HCT116 (cell line): ENCODE results near the gene STK39. TPM values are rescaled to one million over a fixed set of nuclear protein-coding genes. Genes with fewer than 3 reads are reported as not detected.

Experiments
- ATAC-seq: fragments of 200-7000 bp; cut with Tn5 transposase; 2 replicates; pipeline ENCODE4 v1.9.1; 2020; ENCODE audit warnings: mild to moderate bottlenecking, moderate library complexity
- BruUV-seq: library from RNA; stranded (reverse); fragments of 400-500 nt; replicated peaks from 2 replicates; lab custom pipeline; 2021; lab: Mats Ljungman, UMichigan
- CTCF ChIA-PET: fragments of 300-600 bp; sonication (Branson Sonifier 250); formaldehyde crosslinking; loops from one replicate; lab custom pipeline; 2021; ENCODE audit warnings: antibody characterized with exemption; lab: Charles Lee
- POLR2A ChIA-PET: fragments of 300-600, 350-600 bp; sonication (Branson Sonifier 250); formaldehyde crosslinking; loops from one replicate; lab custom pipeline; 2021; ENCODE audit warnings: antibody characterized with exemption; lab: Charles Lee
- RAD21 ChIA-PET, 2 experiments: fragments of 300-600 bp; sonication (Branson Sonifier 250); formaldehyde crosslinking; loops; one replicate each; lab custom pipeline; 2023; ENCODE audit warnings: low total read pairs in 2 of 2; ENCODE audit not compliant: uncharacterized antibody in 2 of 2, unreplicated experiment in 2 of 2, low non-redundant PET in 1 of 2; lab: Charles Lee
- DNase-seq: peaks from one replicate; pipeline ENCODE4 v3.0.0-alpha.2; 2010; ENCODE audit warnings: low read depth, low spot score
- H2AFZ ChIP-seq: fragments of 200-600 bp; shearing (Covaris generic), sonication (generic); 2 replicates; pipeline ENCODE4 v1.6.1; 2017; ENCODE audit warnings: low read depth, mixed run types, mixed read lengths, antibody characterized with exemption, low read length; ENCODE audit not compliant: poor library complexity, severe bottlenecking
- H3K27ac ChIP-seq: 2 replicates; pipeline ENCODE4 v1.5.1; 2012; ENCODE audit warnings: low read depth, low read length
- H3K27me3 ChIP-seq: fragments of 200-600 bp; sonication (generic); 2 replicates; pipeline ENCODE4 v1.6.1; 2016; ENCODE audit warnings: mixed run types, low read length, mixed read lengths; ENCODE audit not compliant: insufficient read depth
- H3K36me3 ChIP-seq, 2 experiments: fragments of 200-500 bp in 1 of 2; fragments of 200-600 bp in 1 of 2; sonication (Bioruptor generic) in 1 of 2; sonication (generic) in 1 of 2; 2 replicates each; pipeline versions ENCODE4 v1.5.1 to v1.6.1; 2014 to 2016; ENCODE audit warnings: low read length in 2 of 2, inconsistent platforms in 1 of 2, mixed read lengths in 1 of 2, mixed run types in 1 of 2; ENCODE audit not compliant: insufficient read depth in 2 of 2, control insufficient read depth in 1 of 2
- H3K4me1 ChIP-seq, 2 experiments: fragments of 200-600 bp in 1 of 2; sonication (generic) in 1 of 2; 2 replicates each; pipeline versions ENCODE4 v1.5.1 to v1.6.1; 2012 to 2017; ENCODE audit warnings: low read length in 2 of 2, inconsistent platforms in 1 of 2, mild to moderate bottlenecking in 1 of 2, mixed read lengths in 1 of 2, mixed run types in 1 of 2, moderate library complexity in 1 of 2; ENCODE audit not compliant: insufficient read depth in 2 of 2, control insufficient read depth in 1 of 2
- H3K4me2 ChIP-seq: fragments of 200-600 bp; sonication (generic); 2 replicates; pipeline ENCODE4 v1.6.1; 2017; ENCODE audit warnings: mixed run types, low read length, mixed read lengths
- H3K4me3 ChIP-seq, 2 experiments: fragments of 200-600 bp in 1 of 2; sonication (generic) in 1 of 2; replicated peaks in 1 of 2; 2 replicates each; pipeline ENCODE4 v1.5.1; 2011 to 2016; ENCODE audit warnings: low read length in 2 of 2, control low read depth in 1 of 2, low read depth in 1 of 2, mild to moderate bottlenecking in 1 of 2, mixed read lengths in 1 of 2, mixed run types in 1 of 2
- H3K79me2 ChIP-seq: fragments of 200-600 bp; sonication (generic); 2 replicates; pipeline ENCODE4 v1.6.1; 2017; ENCODE audit warnings: mild to moderate bottlenecking, mixed run types, low read length, moderate library complexity, mixed read lengths; ENCODE audit not compliant: insufficient read depth
- H3K9ac ChIP-seq: fragments of 200-600 bp; sonication (generic); 2 replicates; pipeline ENCODE4 v1.6.1; 2016; ENCODE audit warnings: low read length, mixed read lengths
- H3K9me2 ChIP-seq: fragments of 200-600 bp; sonication (generic), shearing (Covaris generic); 2 replicates; pipeline ENCODE4 v1.6.1; 2017; ENCODE audit warnings: mixed run types, mild to moderate bottlenecking, moderate library complexity; ENCODE audit not compliant: insufficient read depth
- H3K9me3 ChIP-seq, 2 experiments: fragments of 200-500 bp in 1 of 2; fragments of 200-600 bp in 1 of 2; sonication (Bioruptor generic) in 1 of 2; sonication (generic) in 1 of 2; 2 replicates each; pipeline ENCODE4 v1.6.1; 2014 to 2017; ENCODE audit warnings: low read length in 2 of 2, mixed read lengths in 2 of 2, inconsistent platforms in 1 of 2, low read depth in 1 of 2, mild to moderate bottlenecking in 1 of 2, mixed run types in 1 of 2, moderate library complexity in 1 of 2; ENCODE audit not compliant: control insufficient read depth in 1 of 2, insufficient read depth in 1 of 2
- H4K20me1 ChIP-seq: fragments of 200-600 bp; sonication (generic), shearing (Covaris generic); 2 replicates; pipeline ENCODE4 v1.6.1; 2017; ENCODE audit warnings: mixed run types, mild to moderate bottlenecking, moderate library complexity; ENCODE audit not compliant: insufficient read depth
- ATF3 ChIP-seq: IDR thresholded peaks from 2 replicates; pipeline ENCODE4 v1.6.1; 2012
- CEBPB ChIP-seq: IDR thresholded peaks from 2 replicates; pipeline ENCODE4 v1.6.1; 2012; ENCODE audit warnings: low read depth
- CTCF ChIP-seq, 3 experiments: fragments of 200-600 bp in 1 of 3; sonication (generic) in 1 of 3; IDR thresholded peaks in 2 of 3; conservative IDR thresholded peaks in 1 of 3; 2 replicates each; pipeline ENCODE4 v1.5.1; 2012 to 2017; ENCODE audit warnings: low read depth in 2 of 3, low read length in 2 of 3, antibody characterized with exemption in 1 of 3, borderline replicate concordance in 1 of 3, control low read depth in 1 of 3, mild to moderate bottlenecking in 1 of 3, mixed read lengths in 1 of 3, mixed run types in 1 of 3, moderate library complexity in 1 of 3; ENCODE audit not compliant: insufficient read depth in 1 of 3
- EGR1 ChIP-seq: IDR thresholded peaks from 2 replicates; pipeline ENCODE4 v1.6.1; 2012; ENCODE audit warnings: low read depth
- EZH2 ChIP-seq: fragments of 200-600 bp; sonication (generic); IDR thresholded peaks from 2 replicates; pipeline ENCODE4 v1.6.1; 2017; ENCODE audit warnings: antibody characterized with exemption, mixed run types
- FOSL1 ChIP-seq: IDR thresholded peaks from 2 replicates; pipeline ENCODE4 v1.6.1; 2012; ENCODE audit warnings: low read depth
- JUND ChIP-seq: IDR thresholded peaks from 2 replicates; pipeline ENCODE4 v1.6.1; 2012
- MAX ChIP-seq: IDR thresholded peaks from 2 replicates; pipeline ENCODE4 v1.6.1; 2012
- POLR2AphosphoS5 ChIP-seq: IDR thresholded peaks from 2 replicates; pipeline ENCODE4 v1.6.1; 2011; ENCODE audit warnings: mild to moderate bottlenecking, low read depth, low read length, moderate library complexity
- RAD21 ChIP-seq: IDR thresholded peaks from 2 replicates; pipeline ENCODE4 v1.6.1; 2012; ENCODE audit warnings: low read depth, mild to moderate bottlenecking
- SIN3A ChIP-seq: IDR thresholded peaks from 2 replicates; pipeline ENCODE4 v1.6.1; 2012; ENCODE audit warnings: low read depth
- SP1 ChIP-seq: IDR thresholded peaks from 2 replicates; pipeline ENCODE4 v1.6.1; 2012; ENCODE audit warnings: low read depth
- SRF ChIP-seq: IDR thresholded peaks from 2 replicates; pipeline ENCODE4 v1.6.1; 2012; ENCODE audit warnings: low read depth
- TCF7L2 ChIP-seq: IDR thresholded peaks from 2 replicates; pipeline ENCODE4 v1.7.0; 2011; ENCODE audit warnings: borderline replicate concordance, inconsistent platforms; ENCODE audit not compliant: insufficient read depth, insufficient read length; ENCODE audit errors: extremely low read depth
- YY1 ChIP-seq: IDR thresholded peaks from 2 replicates; pipeline ENCODE4 v1.6.1; 2011; ENCODE audit warnings: low read length, low read depth, moderate library complexity, mild to moderate bottlenecking; ENCODE audit not compliant: insufficient replicate concordance; ENCODE audit errors: extremely low read depth
- ZBTB33 ChIP-seq: IDR thresholded peaks from 2 replicates; pipeline ENCODE4 v1.6.1; 2011; ENCODE audit warnings: mild to moderate bottlenecking, low read length, moderate library complexity; ENCODE audit not compliant: insufficient replicate concordance; ENCODE audit errors: extremely low read depth
- ZFX ChIP-seq: fragments of 450-650 bp; IDR thresholded peaks from 2 replicates; pipeline ENCODE4 v1.6.1; 2017
- ZNF274 ChIP-seq: fragments of 200-500 bp; sonication (Bioruptor generic); IDR thresholded peaks from 2 replicates; pipeline ENCODE4 v1.6.1; 2014; ENCODE audit warnings: mild to moderate bottlenecking, low read depth, low read length, inconsistent platforms
- intact Hi-C: fragments of 100-400 bp; cut with micrococcal nuclease; formaldehyde crosslinking; loops from 2 replicates; pipeline ENCODE4 v1.10.0; 2022
- total RNA-seq: library from RNA; stranded (reverse); gene quantifications from one replicate; pipeline ENCODE4 v1.2.1, GENCODE V29; 2021; ENCODE audit not compliant: unreplicated experiment
- TF ChIP-seq, protein P1 (sequence below): IDR thresholded peaks from 2 replicates; pipeline ENCODE4 v1.6.1; 2012; ENCODE audit warnings: low read depth

Gene STK39
- total RNA-seq, 1 experiment from 2014 or later, result 118 TPM

GRCh38 chr2:168138374-168138773, 109.0 kb downstream of the STK39 start:
- ChIA-PET RAD21 (no interaction called here), CTCF (no interaction called here), POLR2A (no interaction called here)
- H3K79me2 ChIP-seq, result peaks cover 68% of the 10 kb centered on the region
- DNase-seq (no peak), ATAC-seq (no peak)
- no TSS peak for BruUV-seq
- H3K4me1 ChIP-seq, result peaks cover 4 to 28% of the 10 kb centered on the region in 2 experiments
- no peaks in the 10 kb centered on the region for H3K9me3 ChIP-seq
- no peak overlapping the region for H3K9ac ChIP-seq
- H2AFZ ChIP-seq, result no peak overlapping the region
- peaks cover 0 to 49% of the 10 kb centered on the region in 2 experiments; a peak in 2 of 4 replicates for H3K36me3 ChIP-seq
- H4K20me1 ChIP-seq, result no peaks in the 10 kb centered on the region
- H3K27ac ChIP-seq, result no peak overlapping the region; the same call in 1 of the 2 replicates
- H3K4me3 ChIP-seq, result no peak overlapping the region
- intact Hi-C loops, result loop anchor here (10.0 kb wide), 1 partner anchor 616 kb away; no protein-coding TSS in a partner anchor
- no peak for TF ChIP-seq JUND
- TF ChIP-seq EGR1, result no peak
- no peak for TF ChIP-seq ZFX
- TF ChIP-seq SRF, result no peak
- TF ChIP-seq MAX, result no peak
- no peak for TF ChIP-seq YY1
- TF ChIP-seq SP1, result no peak
- TF ChIP-seq CTCF (IDR thresholded peaks at IDR 0.05 in 2 of 3, conservative IDR thresholded peaks at IDR 0.05 in 1 of 3; ENCODE audit: borderline replicate concordance in 1 of 3, insufficient read depth in 1 of 3, low read depth in 2 of 3, low read length in 2 of 3), result no peak
- no peak for TF ChIP-seq ZNF274
- no peak for TF ChIP-seq RAD21
- no peak for TF ChIP-seq POLR2AphosphoS5
- no peak for TF ChIP-seq FOSL1
- TF ChIP-seq, protein P1, sequence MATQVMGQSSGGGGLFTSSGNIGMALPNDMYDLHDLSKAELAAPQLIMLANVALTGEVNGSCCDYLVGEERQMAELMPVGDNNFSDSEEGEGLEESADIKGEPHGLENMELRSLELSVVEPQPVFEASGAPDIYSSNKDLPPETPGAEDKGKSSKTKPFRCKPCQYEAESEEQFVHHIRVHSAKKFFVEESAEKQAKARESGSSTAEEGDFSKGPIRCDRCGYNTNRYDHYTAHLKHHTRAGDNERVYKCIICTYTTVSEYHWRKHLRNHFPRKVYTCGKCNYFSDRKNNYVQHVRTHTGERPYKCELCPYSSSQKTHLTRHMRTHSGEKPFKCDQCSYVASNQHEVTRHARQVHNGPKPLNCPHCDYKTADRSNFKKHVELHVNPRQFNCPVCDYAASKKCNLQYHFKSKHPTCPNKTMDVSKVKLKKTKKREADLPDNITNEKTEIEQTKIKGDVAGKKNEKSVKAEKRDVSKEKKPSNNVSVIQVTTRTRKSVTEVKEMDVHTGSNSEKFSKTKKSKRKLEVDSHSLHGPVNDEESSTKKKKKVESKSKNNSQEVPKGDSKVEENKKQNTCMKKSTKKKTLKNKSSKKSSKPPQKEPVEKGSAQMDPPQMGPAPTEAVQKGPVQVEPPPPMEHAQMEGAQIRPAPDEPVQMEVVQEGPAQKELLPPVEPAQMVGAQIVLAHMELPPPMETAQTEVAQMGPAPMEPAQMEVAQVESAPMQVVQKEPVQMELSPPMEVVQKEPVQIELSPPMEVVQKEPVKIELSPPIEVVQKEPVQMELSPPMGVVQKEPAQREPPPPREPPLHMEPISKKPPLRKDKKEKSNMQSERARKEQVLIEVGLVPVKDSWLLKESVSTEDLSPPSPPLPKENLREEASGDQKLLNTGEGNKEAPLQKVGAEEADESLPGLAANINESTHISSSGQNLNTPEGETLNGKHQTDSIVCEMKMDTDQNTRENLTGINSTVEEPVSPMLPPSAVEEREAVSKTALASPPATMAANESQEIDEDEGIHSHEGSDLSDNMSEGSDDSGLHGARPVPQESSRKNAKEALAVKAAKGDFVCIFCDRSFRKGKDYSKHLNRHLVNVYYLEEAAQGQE, result no peak
- no peak for TF ChIP-seq EZH2
- no peak for TF ChIP-seq CEBPB
- TF ChIP-seq ATF3, result no peak
- TF ChIP-seq TCF7L2, result no peak
- TF ChIP-seq SIN3A, result no peak
- TF ChIP-seq ZBTB33, result no peak
- no peaks in the 10 kb centered on the region for H3K9me2 ChIP-seq
- no peak overlapping the region for H3K4me2 ChIP-seq
- H3K27me3 ChIP-seq, result no peaks in the 10 kb centered on the region
